Caco-2 (cell line): Measurements from ENCODE around the gene ATG13. TPM values are rescaled to one million over a fixed set of nuclear protein-coding genes. Genes with fewer than 3 reads are reported as not detected.
"Not testable (repeated sequence)": the region's sequence is repeated elsewhere in the genome, so short reads cannot be mapped to it uniquely, and the experiment has no call there.

Experiments
- BruUV-seq: library from RNA; stranded (reverse); fragments of 400-500 nt; replicated peaks from 2 replicates; lab custom pipeline; 2021; lab: Mats Ljungman, UMichigan
- CTCF ChIA-PET: fragments of 300-600 bp; sonication (Branson Sonifier 250); formaldehyde crosslinking; loops from one replicate; lab custom pipeline; 2022; ENCODE audit warnings: antibody characterized with exemption; lab: Charles Lee
- POLR2A ChIA-PET: fragments of 300-600 bp; sonication (Branson Sonifier 250); formaldehyde crosslinking; loops from one replicate; lab custom pipeline; 2022; ENCODE audit warnings: antibody characterized with exemption; lab: Charles Lee
- DNase-seq, 2 experiments: peaks; one replicate each; pipeline versions ENCODE4 v3.0.0 to v3.0.0-alpha.2; 2020 to 2022
- H3K27me3 ChIP-seq: replicated peaks from 2 replicates; pipeline ENCODE4 v1.6.0; 2011; ENCODE audit warnings: low read length; ENCODE audit not compliant: control insufficient read depth, insufficient read depth
- H3K36me3 ChIP-seq: 2 replicates; pipeline ENCODE4 v1.5.1; 2011; ENCODE audit warnings: low read length; ENCODE audit not compliant: control insufficient read depth, insufficient read depth
- H3K4me1 ChIP-seq: fragments of 250-450 bp; sonication (Bioruptor Pico); 2 replicates; pipeline ENCODE4 v1.5.1; 2020; ENCODE audit warnings: mild to moderate bottlenecking
- H3K4me3 ChIP-seq: 2 replicates; pipeline ENCODE4 v1.5.1; 2011; ENCODE audit warnings: low read depth, mild to moderate bottlenecking, control low read depth, low read length
- H3K9me3 ChIP-seq: fragments of 250-450 bp; sonication (Bioruptor Pico); 2 replicates; pipeline ENCODE4 v1.5.1; 2020; ENCODE audit warnings: mild to moderate bottlenecking, moderate library complexity
- H3K27ac Mint-ChIP-seq: one replicate; pipeline ENCODE4 v1.8.0; 2022; ENCODE audit warnings: mixed read lengths; ENCODE audit not compliant: unreplicated experiment
- H3K27me3 Mint-ChIP-seq: one replicate; pipeline ENCODE4 v1.8.0; 2022; ENCODE audit warnings: mixed read lengths; ENCODE audit not compliant: insufficient read depth, unreplicated experiment
- H3K36me3 Mint-ChIP-seq: one replicate; pipeline ENCODE4 v1.8.0; 2022; ENCODE audit warnings: mild to moderate bottlenecking, mixed read lengths; ENCODE audit not compliant: insufficient read depth, unreplicated experiment
- H3K4me1 Mint-ChIP-seq: one replicate; pipeline ENCODE4 v1.8.0; 2022; ENCODE audit warnings: low read depth, mixed read lengths; ENCODE audit not compliant: unreplicated experiment
- H3K4me3 Mint-ChIP-seq: one replicate; pipeline ENCODE4 v1.8.0; 2022; ENCODE audit warnings: mild to moderate bottlenecking, moderate library complexity, mixed read lengths; ENCODE audit not compliant: unreplicated experiment
- H3K9me3 Mint-ChIP-seq: one replicate; pipeline ENCODE4 v1.8.0; 2022; ENCODE audit warnings: mixed read lengths; ENCODE audit not compliant: unreplicated experiment
- intact Hi-C: fragments of 100-400 bp; cut with micrococcal nuclease; formaldehyde crosslinking; loops from one replicate; pipeline ENCODE4 v1.10.0; 2022; ENCODE audit not compliant: unreplicated experiment
- total RNA-seq: library from RNA; stranded (reverse); gene quantifications from 2 replicates; pipeline ENCODE4 v1.2.3, GENCODE V29; 2022
- TF ChIP-seq, protein P1 (sequence below), 2 experiments: fragments of 200-600 bp in 1 of 2; IDR thresholded peaks; 1 replicate in 1 of 2; 2 replicates in 1 of 2; pipeline versions ENCODE4 v1.5.1 to v1.8.0; 2011 to 2022; ENCODE audit warnings: antibody characterized with exemption in 1 of 2, control low read depth in 1 of 2, inconsistent platforms in 1 of 2, low read depth in 1 of 2, low read length in 1 of 2, mild to moderate bottlenecking in 1 of 2, moderate library complexity in 1 of 2; ENCODE audit not compliant: insufficient read depth in 1 of 2, severe bottlenecking in 1 of 2, unreplicated experiment in 1 of 2

Gene ATG13
- total RNA-seq, 1 experiment from 2014 or later: 101 TPM

DNA sequence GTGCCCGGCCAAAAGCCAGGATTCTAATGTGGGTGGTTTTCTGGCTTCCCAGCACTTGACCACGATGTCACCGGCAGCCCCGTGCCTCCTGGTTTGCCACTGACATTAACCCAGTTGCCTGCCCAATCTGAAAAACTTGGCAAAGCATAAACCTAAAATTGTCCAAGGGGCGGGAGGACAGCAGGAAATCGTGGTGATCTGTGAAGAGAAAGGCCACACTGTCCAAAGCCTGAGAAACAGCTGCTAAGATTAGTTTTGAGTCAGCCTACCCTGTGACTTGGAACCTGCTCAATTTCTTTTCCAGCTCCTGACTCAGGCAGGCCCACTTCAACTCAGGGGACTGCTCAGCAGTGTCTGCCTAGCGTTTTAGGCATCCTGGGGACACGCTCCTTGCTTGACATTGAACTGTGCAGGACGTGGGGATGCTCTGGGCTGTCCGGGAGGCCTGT lies 93.5 kb downstream of the ATG13 start:
- ChIA-PET POLR2A (no interaction called here), CTCF (no interaction called here)
- Mint-ChIP-seq H3K36me3 (peaks cover 22% of the 10 kb centered on the region), H3K9me3 (no peaks in the 10 kb centered on the region), H3K4me1 (peaks cover 7% of the 10 kb centered on the region), H3K27ac (no peak overlapping the region), H3K4me3 (no peak overlapping the region), H3K27me3 (no peaks in the 10 kb centered on the region)
- Histone ChIP-seq H3K9me3 (no peaks in the 10 kb centered on the region), H3K27me3 (no peaks in the 10 kb centered on the region), H3K4me3 (no peak overlapping the region), H3K36me3 (no peaks in the 10 kb centered on the region), H3K4me1 (no peaks in the 10 kb centered on the region)
- intact Hi-C loops: no loop called here
- no TSS peak for BruUV-seq
- DNase-seq: no peak
- TF ChIP-seq, protein P1, sequence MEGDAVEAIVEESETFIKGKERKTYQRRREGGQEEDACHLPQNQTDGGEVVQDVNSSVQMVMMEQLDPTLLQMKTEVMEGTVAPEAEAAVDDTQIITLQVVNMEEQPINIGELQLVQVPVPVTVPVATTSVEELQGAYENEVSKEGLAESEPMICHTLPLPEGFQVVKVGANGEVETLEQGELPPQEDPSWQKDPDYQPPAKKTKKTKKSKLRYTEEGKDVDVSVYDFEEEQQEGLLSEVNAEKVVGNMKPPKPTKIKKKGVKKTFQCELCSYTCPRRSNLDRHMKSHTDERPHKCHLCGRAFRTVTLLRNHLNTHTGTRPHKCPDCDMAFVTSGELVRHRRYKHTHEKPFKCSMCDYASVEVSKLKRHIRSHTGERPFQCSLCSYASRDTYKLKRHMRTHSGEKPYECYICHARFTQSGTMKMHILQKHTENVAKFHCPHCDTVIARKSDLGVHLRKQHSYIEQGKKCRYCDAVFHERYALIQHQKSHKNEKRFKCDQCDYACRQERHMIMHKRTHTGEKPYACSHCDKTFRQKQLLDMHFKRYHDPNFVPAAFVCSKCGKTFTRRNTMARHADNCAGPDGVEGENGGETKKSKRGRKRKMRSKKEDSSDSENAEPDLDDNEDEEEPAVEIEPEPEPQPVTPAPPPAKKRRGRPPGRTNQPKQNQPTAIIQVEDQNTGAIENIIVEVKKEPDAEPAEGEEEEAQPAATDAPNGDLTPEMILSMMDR (IDR thresholded peaks at IDR 0.05; ENCODE audit: insufficient read depth in 1 of 2, low read depth in 1 of 2, low read length in 1 of 2, severe bottlenecking in 1 of 2, unreplicated experiment in 1 of 2): no peak

DNA sequence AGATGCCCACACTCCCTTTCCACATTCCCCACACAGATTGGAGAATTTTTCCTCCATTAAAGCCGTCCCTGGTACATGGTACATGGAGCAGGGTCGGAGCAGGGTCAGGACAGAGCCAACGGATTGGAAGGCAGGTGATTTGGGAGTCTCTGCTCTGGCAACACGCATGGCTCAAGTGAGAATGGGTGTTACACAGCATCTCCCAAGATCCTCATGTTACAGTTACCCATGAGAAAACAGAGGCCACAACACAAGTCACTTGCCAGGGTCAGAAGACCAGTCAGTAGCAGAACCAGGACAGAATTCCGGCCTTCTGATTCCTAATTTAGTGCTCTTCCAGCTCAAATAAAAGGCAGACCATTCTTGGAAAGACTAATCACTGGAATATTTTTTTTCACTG lies 94.0 kb downstream of the ATG13 start:
- no peaks in the 10 kb centered on the region for H3K9me3 Mint-ChIP-seq
- DNase-seq: no peak
- Histone ChIP-seq H3K27me3 (no peaks in the 10 kb centered on the region), H3K36me3 (no peaks in the 10 kb centered on the region), H3K4me3 (no peak overlapping the region), H3K9me3 (no peaks in the 10 kb centered on the region), H3K4me1 (no peaks in the 10 kb centered on the region)
- no peak overlapping the region for H3K27ac Mint-ChIP-seq
- intact Hi-C loops: no loop called here
- H3K36me3 Mint-ChIP-seq: peaks cover 21% of the 10 kb centered on the region
- POLR2A ChIA-PET: no interaction called here
- peaks cover 7% of the 10 kb centered on the region for H3K4me1 Mint-ChIP-seq
- TF ChIP-seq, protein P1 (IDR thresholded peaks at IDR 0.05; ENCODE audit: insufficient read depth in 1 of 2, low read depth in 1 of 2, low read length in 1 of 2, severe bottlenecking in 1 of 2, unreplicated experiment in 1 of 2): no peak
- H3K4me3 Mint-ChIP-seq: no peak overlapping the region
- CTCF ChIA-PET: no interaction called here
- H3K27me3 Mint-ChIP-seq: no peaks in the 10 kb centered on the region
- no TSS peak for BruUV-seq

DNA sequence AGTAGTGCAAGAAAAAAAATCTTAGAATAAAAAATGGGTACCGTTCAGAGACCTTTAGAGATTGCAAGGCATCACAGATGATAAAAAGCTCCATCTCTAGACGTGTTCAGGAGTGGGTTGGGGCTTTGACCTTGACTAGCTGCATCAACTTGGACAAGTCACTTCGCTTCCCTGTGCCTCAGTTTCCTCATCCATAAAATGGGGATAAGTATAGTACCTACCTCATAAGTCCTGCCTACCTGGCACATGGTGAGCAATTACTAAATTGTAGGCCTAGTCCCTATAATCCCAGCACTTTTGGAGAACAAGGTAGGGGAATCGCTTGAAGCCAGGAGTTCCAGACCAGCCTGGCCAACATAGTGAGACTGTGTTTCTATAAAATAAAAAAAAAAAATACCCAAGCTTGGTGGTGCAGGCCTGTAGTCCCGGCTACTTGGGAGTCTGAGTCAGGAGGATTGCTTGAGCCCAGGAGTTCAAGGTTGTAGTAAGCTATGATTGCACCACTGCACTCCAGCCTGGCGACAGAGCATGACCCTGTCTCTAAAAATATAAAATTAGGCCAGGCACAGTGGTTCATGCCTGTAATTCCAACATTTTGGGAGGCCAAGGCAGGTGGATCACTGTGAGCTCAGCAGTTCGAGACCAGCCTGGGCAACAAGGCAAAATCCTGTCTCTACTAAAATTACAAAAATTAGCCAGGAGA lies 95.7 kb downstream of the ATG13 start:
- no peak overlapping the region for H3K4me3 Mint-ChIP-seq
- POLR2A ChIA-PET: no interaction called here

DNA sequence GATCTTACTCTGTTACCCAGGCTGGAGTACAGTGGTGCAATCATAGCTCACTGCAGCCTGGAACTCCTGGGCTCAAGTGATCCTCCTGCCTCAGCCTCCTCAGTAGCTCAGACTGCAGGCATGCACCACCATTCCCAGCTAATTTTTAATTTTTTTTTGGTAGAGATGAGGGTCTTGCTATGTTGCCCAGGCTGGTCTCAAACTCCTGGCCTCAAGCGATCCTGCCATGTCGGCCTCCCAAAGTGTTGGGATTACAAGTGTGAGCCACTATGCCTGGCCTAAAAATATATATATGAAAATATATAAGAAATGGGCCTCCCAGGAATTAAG lies 100.4 kb downstream of the ATG13 start:
- H3K36me3 ChIP-seq, H3K9me3 ChIP-seq, BruUV-seq, H3K9me3 Mint-ChIP-seq, H3K36me3 Mint-ChIP-seq, DNase-seq, H3K4me3 ChIP-seq, POLR2A ChIA-PET, H3K4me3 Mint-ChIP-seq, H3K27me3 Mint-ChIP-seq, H3K27me3 ChIP-seq: not testable (repeated sequence)
- H3K4me1 Mint-ChIP-seq: peaks cover 11% of the 10 kb centered on the region
- CTCF ChIA-PET: interaction anchor here (1.1 kb wide), 1 partner anchor 17 kb away, joined by 3 read pairs; the partner anchor contains the start of genes ARHGAP1 and ZNF408
- peaks cover 34% of the 10 kb centered on the region for H3K4me1 ChIP-seq
- intact Hi-C loops: loop anchor here (1.0 to 5.0 kb wide), 2 partner anchors 17 to 165 kb away; partner anchors contain the start of gene ARHGAP1
- H3K27ac Mint-ChIP-seq: peak overlapping the region; percentile 92

More for the DNA sequence above, 95.7 kb downstream of the ATG13 start:
- intact Hi-C loops: no loop called here
- CTCF ChIA-PET: no interaction called here
- DNase-seq: no peak
- TF ChIP-seq, protein P1 (IDR thresholded peaks at IDR 0.05; ENCODE audit: insufficient read depth in 1 of 2, low read depth in 1 of 2, low read length in 1 of 2, severe bottlenecking in 1 of 2, unreplicated experiment in 1 of 2): no peak
- no peaks in the 10 kb centered on the region for H3K9me3 ChIP-seq
- H3K27me3 ChIP-seq: no peaks in the 10 kb centered on the region
- H3K4me1 Mint-ChIP-seq: no peaks in the 10 kb centered on the region
- peaks cover 6% of the 10 kb centered on the region for H3K36me3 Mint-ChIP-seq
- H3K36me3 ChIP-seq: no peaks in the 10 kb centered on the region
- H3K9me3 Mint-ChIP-seq: no peaks in the 10 kb centered on the region
- peaks cover 7% of the 10 kb centered on the region for H3K4me1 ChIP-seq
- no peak overlapping the region for H3K27ac Mint-ChIP-seq
- H3K27me3 Mint-ChIP-seq: no peaks in the 10 kb centered on the region
- no TSS peak for BruUV-seq
- H3K4me3 ChIP-seq: no peak overlapping the region
